GM18951 (cell line): Measurements from ENCODE around the gene PEX3.

Experiments used
- POLR2A ChIP-seq: IDR thresholded peaks from 4 replicates; pipeline ENCODE4 v1.6.1; 2011; ENCODE audit warnings: mild to moderate bottlenecking; ENCODE audit not compliant: insufficient read length, insufficient read depth; ENCODE audit errors: extremely low read depth
- in situ Hi-C: fragments of 300-500 bp; cut with MboI; formaldehyde crosslinking; loops from one replicate; pipeline ENCODE4 v1.12.0; 2022; ENCODE audit warnings: low sequenced_read_pairs, mixed read lengths, inconsistent platforms; ENCODE audit not compliant: unreplicated experiment

The PEX3 gene

DNA sequence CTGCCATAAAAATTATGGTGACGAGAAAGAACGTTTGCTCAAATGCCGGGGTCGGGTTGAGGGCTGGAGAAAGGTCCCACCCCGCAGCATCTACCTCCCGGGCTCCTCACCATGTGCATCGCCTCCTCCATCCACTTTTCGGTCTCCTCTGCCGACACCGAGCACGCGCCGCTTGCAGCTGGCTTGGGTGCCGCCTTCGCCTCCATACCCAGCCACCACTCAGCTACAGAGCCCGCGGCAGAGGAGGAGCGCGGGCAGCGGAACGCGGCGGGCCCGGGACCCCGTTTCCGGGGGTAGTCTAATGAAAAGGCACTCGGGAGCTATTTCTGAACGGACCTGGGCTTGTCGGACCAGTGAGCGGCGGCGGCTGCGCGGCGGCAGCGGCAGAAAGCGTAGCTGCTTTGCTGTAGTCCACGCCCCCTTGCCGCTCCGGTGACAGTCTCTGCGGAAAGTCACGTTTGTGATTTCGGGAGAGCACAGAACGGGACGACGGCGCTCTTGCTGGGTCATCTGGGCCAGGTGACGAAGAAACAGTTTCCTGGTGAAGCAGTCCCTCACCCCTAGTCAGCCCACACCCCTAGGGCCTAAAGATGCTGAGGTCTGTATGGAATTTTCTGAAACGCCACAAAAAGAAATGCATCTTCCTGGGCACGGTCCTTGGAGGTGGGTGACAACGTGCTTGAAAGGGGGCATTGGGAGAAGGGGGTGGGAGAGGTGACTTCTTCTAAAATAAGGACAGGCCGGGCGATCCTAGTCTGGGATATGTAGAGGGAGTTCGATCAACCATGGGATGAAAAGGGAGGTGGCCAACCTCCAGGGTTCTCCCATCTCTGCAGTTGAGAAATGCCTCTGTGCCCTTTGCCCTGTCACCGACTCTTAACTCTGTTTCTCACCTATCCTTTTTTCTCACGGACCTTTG, at the start of gene PEX3, which contains the start of gene ADAT2:
PEX3 (plus strand) TSS at position 353 of the 919 bp plus-strand sequence; CDS start at position 591, 238 bp downstream.
ADAT2 (minus strand) TSS at position 243 of the 919 bp plus-strand sequence; CDS start at position 206, 37 bp downstream.
- TF ChIP-seq POLR2A = peak; percentile 80
- in situ Hi-C loops = no loop called here

- TF ChIP-seq POLR2A = no peak
- in situ Hi-C loops = no loop called here
These were observed 49.5 kb upstream of the PEX3 start for GRCh38 chr6:143401068-143401446.

- no peak for TF ChIP-seq POLR2A
- in situ Hi-C loops = no loop called here
These were observed 48.8 kb upstream of the PEX3 start for GRCh38 chr6:143401636-143402370.

DNA sequence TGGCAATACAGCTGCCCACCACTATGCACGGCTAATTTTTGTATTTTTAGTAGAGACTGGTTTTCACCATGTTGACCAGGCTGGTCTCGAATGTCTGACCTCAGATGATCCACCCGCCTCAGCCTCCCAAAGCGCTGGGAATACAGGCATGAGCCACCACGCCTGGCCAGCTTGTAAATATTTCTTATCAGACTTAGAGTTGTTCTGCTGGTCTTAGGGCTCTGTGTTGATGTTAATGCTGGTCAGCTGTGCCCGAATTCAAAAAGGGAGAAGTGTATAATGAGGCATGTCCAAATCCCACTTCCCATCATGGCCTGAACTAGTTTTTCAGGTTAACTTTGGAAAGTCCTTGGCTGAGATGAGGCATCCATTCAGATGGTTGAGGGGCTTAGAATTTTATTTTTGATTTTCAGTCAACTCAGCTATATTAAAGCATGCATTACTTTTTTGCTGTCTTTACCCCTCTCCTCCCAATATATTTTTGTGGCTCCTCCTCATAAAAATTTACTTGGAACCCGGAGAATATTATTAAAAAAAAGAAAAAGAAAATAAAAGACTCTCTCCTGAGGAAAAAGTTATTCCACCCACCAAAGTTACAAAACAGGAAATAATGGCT, 47.8 kb upstream of the PEX3 start:
- in situ Hi-C loops = no loop called here
- TF ChIP-seq POLR2A = no peak

GRCh38 chr6:143405373-143406154, 45.0 kb upstream of the PEX3 start:
- in situ Hi-C loops = no loop called here
- TF ChIP-seq POLR2A = no peak

DNA sequence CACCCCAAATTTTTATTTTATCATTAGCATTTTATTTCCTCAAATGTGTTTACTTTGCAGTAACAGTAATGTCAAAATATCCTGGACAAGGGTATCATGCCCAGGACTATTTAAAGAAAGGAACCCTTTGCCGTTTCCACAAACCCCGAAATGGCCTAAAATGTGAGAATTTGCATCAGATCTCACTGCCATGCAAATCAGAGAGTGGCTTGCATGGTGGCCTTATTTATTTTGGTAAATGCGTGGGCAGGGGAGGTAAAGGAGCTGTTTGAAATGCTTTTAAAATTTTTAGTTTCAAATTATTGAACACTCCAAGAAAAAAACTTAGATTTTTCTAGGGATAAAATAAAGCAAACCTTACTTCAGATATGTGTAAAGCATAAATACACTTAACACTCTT, 43.9 kb upstream of the PEX3 start:
- in situ Hi-C loops = no loop called here
- TF ChIP-seq POLR2A = no peak

DNA sequence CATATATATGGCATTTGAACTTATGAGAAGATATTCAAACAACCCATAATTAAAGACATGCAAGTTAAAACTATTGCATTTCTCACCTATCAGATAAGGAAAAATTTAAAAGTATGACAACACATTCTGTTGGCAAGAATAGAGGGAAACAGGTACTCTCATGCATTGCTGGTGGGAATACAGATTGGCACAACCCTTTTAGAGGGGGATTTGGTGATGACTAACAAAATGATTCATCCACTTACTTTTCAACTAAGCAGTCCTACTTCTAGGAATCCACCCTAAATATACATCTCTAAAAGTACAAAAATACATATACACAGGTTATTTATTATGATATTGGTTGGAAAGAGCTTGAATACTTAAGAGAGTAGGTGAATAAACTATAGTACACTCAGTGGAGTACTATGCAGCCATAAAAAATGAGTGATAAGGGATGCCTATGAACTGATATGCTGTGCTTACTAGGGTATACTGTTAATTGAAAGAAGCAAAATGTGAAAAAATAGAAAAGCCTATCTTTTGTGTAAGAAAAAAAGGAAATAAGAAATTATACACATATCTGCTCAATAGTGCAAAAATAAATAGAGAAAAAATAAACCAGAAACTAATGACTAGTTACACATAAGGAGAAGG, 42.3 kb upstream of the PEX3 start:
- no peak for TF ChIP-seq POLR2A
- in situ Hi-C loops = no loop called here

DNA sequence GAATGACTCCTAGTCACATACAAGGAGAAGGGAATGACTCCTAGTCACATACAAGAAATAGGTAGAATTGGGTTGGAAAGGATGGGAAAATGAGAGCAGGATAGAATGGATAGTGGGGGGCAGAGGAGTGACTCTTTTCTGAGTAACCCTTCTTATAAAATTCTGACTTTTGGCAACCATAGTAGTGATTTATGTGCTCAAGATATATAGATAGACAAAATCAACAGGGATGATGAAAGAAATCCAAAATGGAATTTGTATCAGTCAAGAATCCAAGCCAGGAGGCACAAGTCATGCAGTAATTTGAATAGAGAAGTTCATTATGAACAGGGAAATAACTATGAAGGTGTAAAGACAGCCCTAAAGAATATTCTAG, 41.8 kb upstream of the PEX3 start:
- no peak for TF ChIP-seq POLR2A
- in situ Hi-C loops = no loop called here

GRCh38 chr6:143410859-143411270, 39.7 kb upstream of the PEX3 start:
- in situ Hi-C loops = no loop called here
- TF ChIP-seq POLR2A = no peak

DNA sequence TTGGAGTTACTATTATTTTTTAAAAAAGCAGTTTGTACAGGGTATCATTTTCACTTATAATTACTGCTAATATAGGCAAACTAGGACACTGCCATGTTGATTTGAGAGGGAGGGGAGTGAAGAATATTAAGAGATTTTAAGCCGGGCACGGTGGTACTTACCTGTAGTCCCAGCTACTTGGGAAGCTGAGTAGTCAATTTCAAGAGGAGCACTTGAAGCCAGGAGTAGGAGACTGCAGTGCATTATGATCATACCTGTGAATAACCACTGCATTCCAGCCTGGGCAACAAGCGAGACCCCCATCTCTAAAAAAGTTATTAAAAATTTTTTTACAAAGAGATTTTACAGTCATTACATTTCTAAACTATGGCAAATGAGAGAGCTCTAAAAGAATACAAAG, 35.8 kb upstream of the PEX3 start:
- in situ Hi-C loops = no loop called here

GRCh38 chr6:143419526-143419925, 31.1 kb upstream of the PEX3 start:
- in situ Hi-C loops = no loop called here

More for the DNA sequence above, 35.8 kb upstream of the PEX3 start:
- no peak for TF ChIP-seq POLR2A

GRCh38 chr6:143426026-143426425, 24.6 kb upstream of the PEX3 start:
- no peak for TF ChIP-seq POLR2A
- in situ Hi-C loops = loop anchor here (10.0 kb wide), 1 partner anchor 721 kb away; no protein-coding TSS in a partner anchor

More at GRCh38 chr6:143419526-143419925, 31.1 kb upstream of the PEX3 start:
- no peak for TF ChIP-seq POLR2A
